A673 (cell line): ENCODE data around the gene NOTCH3. TPM values are rescaled to one million over a fixed set of nuclear protein-coding genes. Genes with fewer than 3 reads are reported as not detected.

Experiments
- BruUV-seq: library from RNA; stranded (reverse); fragments of 400-500 nt; replicated peaks from 2 replicates; lab custom pipeline; 2021; lab: Mats Ljungman, UMichigan
- CTCF ChIA-PET: fragments of 300-600 bp; sonication (Branson Sonifier 250); formaldehyde crosslinking; loops from one replicate; lab custom pipeline; 2022; ENCODE audit warnings: antibody characterized with exemption; lab: Charles Lee
- POLR2A ChIA-PET: fragments of 300-600 bp; sonication (Branson Sonifier 250); formaldehyde crosslinking; loops from one replicate; lab custom pipeline; 2022; ENCODE audit warnings: antibody characterized with exemption; ENCODE audit not compliant: low non-redundant PET; lab: Charles Lee
- DNase-seq: peaks from one replicate; pipeline ENCODE4 v3.0.0-alpha.2; 2015; ENCODE audit warnings: low spot score
- H3K27ac ChIP-seq: fragments of 200-600 bp; sonication (generic); 2 replicates; pipeline ENCODE4 v1.5.1; 2016; ENCODE audit warnings: mixed run types, low read depth, mild to moderate bottlenecking, mixed read lengths, antibody characterized with exemption, low read length; ENCODE audit not compliant: poor library complexity, severe bottlenecking
- H3K27me3 ChIP-seq: fragments of 200-600 bp; sonication (generic); replicated peaks from 2 replicates; pipeline ENCODE4 v1.6.1; 2017; ENCODE audit warnings: mixed run types, low read depth, mild to moderate bottlenecking, mixed read lengths, antibody characterized with exemption, low read length; ENCODE audit not compliant: insufficient read depth, poor library complexity
- H3K36me3 ChIP-seq: fragments of 200-600 bp; sonication (generic); 2 replicates; pipeline ENCODE4 v1.6.1; 2016; ENCODE audit warnings: mixed run types, mild to moderate bottlenecking, mixed read lengths, antibody characterized with exemption, low read length; ENCODE audit not compliant: insufficient read depth, poor library complexity, severe bottlenecking
- H3K4me1 ChIP-seq: fragments of 200-600 bp; sonication (generic); 2 replicates; pipeline ENCODE4 v1.6.1; 2017; ENCODE audit warnings: mixed run types, mild to moderate bottlenecking, mixed read lengths, antibody characterized with exemption, low read length; ENCODE audit not compliant: insufficient read depth, poor library complexity, severe bottlenecking
- H3K4me3 ChIP-seq: fragments of 200-600 bp; sonication (generic); 2 replicates; pipeline ENCODE4 v1.5.1; 2016; ENCODE audit warnings: low read depth, mixed run types, mild to moderate bottlenecking, mixed read lengths, low read length; ENCODE audit not compliant: poor library complexity, severe bottlenecking
- H3K9me3 ChIP-seq: fragments of 200-600 bp; sonication (generic); 2 replicates; pipeline ENCODE4 v1.6.1; 2016; ENCODE audit warnings: mixed run types, low read depth, mild to moderate bottlenecking, mixed read lengths, antibody characterized with exemption, low read length; ENCODE audit not compliant: poor library complexity, severe bottlenecking
- EZH2 ChIP-seq: fragments of 200-600 bp; sonication (generic); IDR thresholded peaks from 2 replicates; pipeline ENCODE4 v1.6.1; 2017; ENCODE audit warnings: borderline replicate concordance, low read depth, mild to moderate bottlenecking, mixed read lengths, antibody characterized with exemption, low read length; ENCODE audit not compliant: poor library complexity, severe bottlenecking
- intact Hi-C: fragments of 100-400 bp; cut with micrococcal nuclease; formaldehyde crosslinking; loops from one replicate; pipeline ENCODE4 v1.10.0; 2022; ENCODE audit not compliant: unreplicated experiment
- total RNA-seq: library from RNA; stranded (reverse); gene quantifications from 2 replicates; pipeline ENCODE4 v1.2.3, GENCODE V29; 2021
- TF ChIP-seq, protein P1 (sequence below): fragments of 300-800, 200-600 bp; sonication (generic); conservative IDR thresholded peaks from 2 replicates; pipeline ENCODE4 v1.5.1; 2017; ENCODE audit warnings: low read depth, mild to moderate bottlenecking, antibody characterized with exemption, low read length, moderate library complexity, mixed read lengths

NOTCH3 gene
- total RNA-seq, 1 experiment from 2014 or later: 19.7 TPM

DNA sequence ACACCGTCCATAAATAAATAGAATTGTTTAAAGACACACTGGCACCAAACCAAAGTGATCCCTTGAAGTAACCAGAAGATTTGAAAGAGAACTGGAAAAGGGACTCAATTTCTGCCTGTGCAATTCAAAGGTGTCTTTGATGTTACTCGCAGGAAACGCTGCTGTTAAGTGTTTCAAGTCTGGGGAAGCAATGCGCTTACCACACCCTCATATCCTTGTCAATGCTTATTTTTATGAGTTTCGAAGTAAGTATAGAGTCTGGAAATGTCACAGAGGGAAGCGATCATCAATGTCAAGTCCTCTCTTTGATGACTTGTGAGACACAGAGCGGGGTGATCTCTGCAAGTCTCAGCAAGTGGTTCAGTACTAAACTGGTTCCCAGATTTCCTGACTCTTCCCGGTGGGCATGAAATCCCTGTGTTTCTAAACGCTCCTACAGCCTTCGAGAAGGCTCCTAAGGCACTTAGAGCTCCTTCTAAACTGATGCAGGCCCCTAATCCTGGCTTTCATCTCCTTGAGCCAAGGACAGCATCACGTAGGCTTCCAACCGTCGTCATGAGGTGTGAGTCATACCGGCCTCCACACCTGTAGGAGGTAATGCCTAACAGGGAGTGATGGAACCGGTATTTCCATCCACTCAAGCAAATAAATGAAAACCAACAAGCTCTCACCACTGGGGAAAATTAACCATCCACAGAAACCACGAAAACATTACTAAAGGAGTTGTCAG, 70.8 kb downstream of the NOTCH3 start:
- Histone ChIP-seq H3K9me3 (no peaks in the 10 kb centered on the region), H3K4me1 (peaks cover 5% of the 10 kb centered on the region), H3K4me3 (no peak overlapping the region), H3K36me3 (no peaks in the 10 kb centered on the region), H3K27ac (no peak overlapping the region), H3K27me3 (no peaks in the 10 kb centered on the region)
- CTCF ChIA-PET: no interaction called here
- intact Hi-C loops: no loop called here
- BruUV-seq: no TSS peak
- TF ChIP-seq EZH2: no peak
- TF ChIP-seq, protein P1, sequence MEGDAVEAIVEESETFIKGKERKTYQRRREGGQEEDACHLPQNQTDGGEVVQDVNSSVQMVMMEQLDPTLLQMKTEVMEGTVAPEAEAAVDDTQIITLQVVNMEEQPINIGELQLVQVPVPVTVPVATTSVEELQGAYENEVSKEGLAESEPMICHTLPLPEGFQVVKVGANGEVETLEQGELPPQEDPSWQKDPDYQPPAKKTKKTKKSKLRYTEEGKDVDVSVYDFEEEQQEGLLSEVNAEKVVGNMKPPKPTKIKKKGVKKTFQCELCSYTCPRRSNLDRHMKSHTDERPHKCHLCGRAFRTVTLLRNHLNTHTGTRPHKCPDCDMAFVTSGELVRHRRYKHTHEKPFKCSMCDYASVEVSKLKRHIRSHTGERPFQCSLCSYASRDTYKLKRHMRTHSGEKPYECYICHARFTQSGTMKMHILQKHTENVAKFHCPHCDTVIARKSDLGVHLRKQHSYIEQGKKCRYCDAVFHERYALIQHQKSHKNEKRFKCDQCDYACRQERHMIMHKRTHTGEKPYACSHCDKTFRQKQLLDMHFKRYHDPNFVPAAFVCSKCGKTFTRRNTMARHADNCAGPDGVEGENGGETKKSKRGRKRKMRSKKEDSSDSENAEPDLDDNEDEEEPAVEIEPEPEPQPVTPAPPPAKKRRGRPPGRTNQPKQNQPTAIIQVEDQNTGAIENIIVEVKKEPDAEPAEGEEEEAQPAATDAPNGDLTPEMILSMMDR: no peak
- no peak for DNase-seq
- POLR2A ChIA-PET: no interaction called here

DNA sequence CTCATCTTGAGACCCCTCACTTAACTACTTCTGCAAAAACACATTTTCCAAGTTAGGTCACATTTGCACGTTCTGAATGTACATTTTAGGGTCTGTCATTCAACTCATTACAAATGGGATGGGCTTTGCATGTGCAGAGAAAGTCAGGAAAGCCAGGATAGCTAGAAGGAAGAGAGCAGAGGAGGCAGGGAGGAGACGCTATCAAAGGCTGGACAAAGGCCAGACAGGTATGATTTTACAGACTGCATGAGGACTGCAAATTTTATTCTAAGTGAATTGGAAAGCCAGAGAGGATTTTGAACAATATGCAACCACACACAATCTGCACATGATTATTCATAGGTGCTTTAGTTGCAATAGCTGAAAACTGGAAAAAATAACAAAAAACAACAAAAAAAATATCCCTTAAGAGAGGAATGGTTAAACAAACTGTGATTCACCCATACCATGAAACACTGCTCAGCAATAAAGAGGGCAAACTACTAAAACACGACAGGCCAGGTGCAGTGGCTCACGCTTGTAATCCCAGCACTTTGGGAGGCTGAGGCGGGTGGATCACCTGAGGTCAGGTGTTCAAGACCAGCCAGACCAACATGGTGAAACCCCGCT, 72.5 kb downstream of the NOTCH3 start:
- no peak for DNase-seq
- no peaks in the 10 kb centered on the region for H3K9me3 ChIP-seq
- CTCF ChIA-PET: no interaction called here
- H3K36me3 ChIP-seq: no peaks in the 10 kb centered on the region
- TF ChIP-seq, protein P1: no peak
- TF ChIP-seq EZH2: no peak
- H3K27me3 ChIP-seq: no peaks in the 10 kb centered on the region
- H3K27ac ChIP-seq: no peak overlapping the region
- peaks cover 10% of the 10 kb centered on the region for H3K4me1 ChIP-seq
- BruUV-seq: no TSS peak
- intact Hi-C loops: no loop called here
- H3K4me3 ChIP-seq: no peak overlapping the region
- POLR2A ChIA-PET: no interaction called here

DNA sequence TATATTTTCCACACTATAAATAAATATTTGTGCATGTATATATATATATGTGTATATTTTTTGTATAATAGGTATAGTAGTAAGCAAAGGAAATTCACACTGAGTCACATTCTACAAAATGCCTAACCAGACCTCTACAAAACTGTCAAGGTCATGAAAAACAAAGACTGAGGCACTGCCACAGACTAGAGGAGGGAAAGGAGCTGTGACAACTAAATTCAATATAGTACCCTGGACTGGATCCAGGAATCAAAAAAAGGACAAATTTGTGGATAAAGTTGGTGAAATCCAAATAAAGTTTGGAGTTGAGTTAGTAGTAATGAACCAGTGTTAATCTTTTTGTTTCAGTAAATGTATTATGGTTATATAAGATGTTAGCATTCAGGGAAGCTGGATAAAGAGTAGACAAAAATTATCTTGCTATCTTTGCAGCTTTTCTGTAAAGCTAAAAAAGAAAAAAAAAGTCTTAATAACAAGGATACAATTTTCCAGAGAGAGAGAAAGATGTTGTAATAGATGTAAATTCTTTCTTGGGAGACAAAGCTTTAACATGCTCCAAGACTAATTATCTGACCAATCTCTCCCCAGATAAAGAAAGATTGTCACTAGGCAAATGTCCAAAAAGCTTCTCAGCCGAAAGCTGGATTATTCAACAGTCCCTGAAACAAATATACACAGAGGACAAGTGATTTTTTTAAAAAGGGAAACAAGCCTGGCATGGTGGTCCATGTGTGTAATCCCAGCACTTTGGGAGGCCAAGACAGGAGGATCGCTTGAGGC, 74.5 kb downstream of the NOTCH3 start:
- no TSS peak for BruUV-seq
- intact Hi-C loops: no loop called here
- DNase-seq: no peak
- H3K4me3 ChIP-seq: peak overlapping the region; percentile 88
- H3K27ac ChIP-seq: no peak overlapping the region
- ChIA-PET POLR2A (no interaction called here), CTCF (interaction anchor here (0.5 to 0.6 kb wide), 2 partner anchors 21 to 35 kb away, joined by 3 to 4 read pairs; no protein-coding TSS in a partner anchor)
- no peaks in the 10 kb centered on the region for H3K9me3 ChIP-seq
- TF ChIP-seq, protein P1: no peak
- TF ChIP-seq EZH2: no peak
- H3K27me3 ChIP-seq: no peaks in the 10 kb centered on the region
- H3K36me3 ChIP-seq: peaks cover 10% of the 10 kb centered on the region
- H3K4me1 ChIP-seq: peaks cover 10% of the 10 kb centered on the region
